GM12892 (cell line): ENCODE measurements around the gene WWC2.

Experiments used
- POLR2A ChIP-seq: IDR thresholded peaks from 2 replicates; pipeline ENCODE4 v1.6.1; 2011; ENCODE audit warnings: low read depth, low read length, control low read depth
- POLR2AphosphoS5 ChIP-seq: IDR thresholded peaks from 2 replicates; pipeline ENCODE4 v1.6.1; 2011; ENCODE audit warnings: low read depth, low read length, control low read depth

- TF ChIP-seq POLR2AphosphoS5 (no peak), POLR2A (no peak)
Measured at GRCh38 chr4:183324619-183325018, 225.6 kb downstream of the WWC2 start.
